GOT3 (cell line): ENCODE results near the gene IL6R.
"Not testable (repeated sequence)": the region's sequence is repeated elsewhere in the genome, so short reads cannot be mapped to it uniquely, and the experiment has no call there.

ENCODE experiments used
- DNase-seq: peaks from one replicate; lab custom pipeline; 2025; ENCODE audit warnings: mixed read lengths; lab: John Stamatoyannopoulos, UW

Gene IL6R

GRCh38 chr1:154406886-154407197, 1.7 kb downstream of the IL6R start:
- no peak for DNase-seq

DNA sequence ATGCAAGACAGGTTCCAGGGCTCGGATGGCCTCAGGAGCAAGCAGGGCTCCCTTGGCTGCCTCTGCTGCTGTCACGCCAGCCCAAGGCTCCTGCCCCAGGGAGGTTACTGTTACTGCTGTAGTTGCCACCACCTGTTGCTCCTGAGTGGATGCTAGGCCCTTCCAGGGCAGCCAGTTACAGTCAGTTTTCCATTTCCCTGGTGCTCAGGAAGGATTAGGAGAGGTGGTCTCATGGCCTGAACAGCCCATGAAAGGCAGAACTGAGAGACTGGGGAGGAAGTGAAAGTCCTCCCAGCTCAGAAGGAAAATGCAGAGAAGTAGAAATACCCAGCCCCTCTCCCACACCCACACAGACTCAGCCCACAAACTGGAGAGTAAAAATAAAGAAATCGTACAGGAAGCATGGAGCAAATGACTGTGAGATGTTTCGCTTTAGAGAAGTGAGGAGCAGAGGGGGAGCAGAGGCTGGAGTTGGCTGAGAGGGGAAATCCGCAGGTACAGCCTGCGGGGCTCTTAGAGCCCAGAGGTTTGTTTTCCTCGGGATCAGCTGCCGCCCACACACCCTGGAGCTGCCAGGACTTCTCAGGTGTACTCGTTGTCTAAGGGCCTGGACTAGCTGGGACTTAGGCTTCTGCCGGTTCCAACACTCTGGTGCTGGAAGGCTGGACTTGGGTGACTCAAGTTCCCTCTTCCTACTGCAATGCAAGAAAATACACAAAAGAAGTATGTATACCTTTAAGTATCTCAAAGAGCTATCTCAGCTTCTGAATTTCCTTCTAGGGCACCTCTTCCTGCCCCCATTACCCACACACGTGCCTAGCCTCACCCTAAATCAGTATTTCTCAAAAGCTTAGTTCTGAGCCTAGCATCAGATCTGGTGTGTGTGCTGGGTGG, 2.3 kb downstream of the IL6R start:
- no peak for DNase-seq

DNA sequence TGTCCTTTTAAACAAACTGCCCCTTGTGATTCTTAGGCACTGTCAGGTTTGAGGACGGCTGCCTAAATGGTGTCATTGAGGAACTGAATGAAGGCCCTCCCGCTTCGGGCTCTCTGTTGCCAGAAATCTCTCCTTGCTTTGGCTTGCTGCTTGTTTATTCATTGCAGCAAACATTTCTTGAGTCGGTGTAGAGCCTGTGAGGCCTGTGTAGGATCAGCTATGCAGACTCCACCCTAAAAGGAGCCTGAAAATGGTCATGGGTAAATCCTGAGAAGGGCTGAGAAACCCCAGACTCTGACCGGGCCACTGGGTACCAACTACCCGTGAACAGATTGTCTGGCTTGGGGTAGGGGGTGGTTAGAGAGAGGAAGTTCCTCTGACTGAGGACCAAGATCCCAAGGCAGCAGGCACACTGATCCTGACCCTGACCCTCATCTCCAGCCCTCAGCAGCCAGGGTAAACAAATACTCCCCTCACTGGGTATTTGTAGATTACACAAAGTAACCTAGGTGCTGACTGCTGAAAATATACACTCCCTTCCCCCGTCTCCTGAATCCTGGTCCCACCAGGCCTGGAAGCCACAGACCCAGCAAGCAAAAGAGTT, 3.1 kb downstream of the IL6R start:
- DNase-seq: no peak

DNA sequence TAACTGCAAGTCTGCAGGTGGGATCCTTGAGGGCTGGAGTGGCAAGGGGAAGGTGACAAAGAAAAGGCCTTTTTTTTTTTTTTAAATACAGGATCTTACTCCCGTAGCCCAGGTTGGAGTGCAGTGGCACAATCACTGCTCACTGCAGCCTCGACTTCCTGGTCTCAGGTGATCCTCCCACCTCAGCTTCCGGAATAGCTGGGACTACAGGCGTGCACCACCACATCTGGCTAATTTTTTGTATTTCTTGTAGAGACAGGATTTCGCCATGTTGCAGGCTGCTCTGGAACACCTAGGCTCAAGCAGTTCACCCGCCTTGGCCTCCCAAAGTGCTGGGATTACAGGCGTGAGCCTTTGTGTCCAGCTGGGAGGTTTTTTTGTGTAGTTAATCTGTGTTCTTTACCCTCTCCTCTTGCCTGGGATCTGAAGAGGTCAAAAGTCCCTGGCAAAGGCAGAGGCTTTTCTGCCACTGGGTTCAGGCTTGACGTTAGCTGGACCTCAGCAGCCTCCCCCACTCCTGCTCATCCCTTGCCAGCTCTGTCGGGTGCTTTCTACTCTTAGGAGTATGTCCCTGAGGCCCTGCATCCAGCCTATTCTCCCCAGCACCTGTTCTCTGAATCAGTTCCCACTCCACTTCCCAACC, 5.2 kb downstream of the IL6R start:
- DNase-seq: no peak

- no peak for DNase-seq
Measured at GRCh38 chr1:154411525-154411924, 6.4 kb downstream of the IL6R start.

DNA sequence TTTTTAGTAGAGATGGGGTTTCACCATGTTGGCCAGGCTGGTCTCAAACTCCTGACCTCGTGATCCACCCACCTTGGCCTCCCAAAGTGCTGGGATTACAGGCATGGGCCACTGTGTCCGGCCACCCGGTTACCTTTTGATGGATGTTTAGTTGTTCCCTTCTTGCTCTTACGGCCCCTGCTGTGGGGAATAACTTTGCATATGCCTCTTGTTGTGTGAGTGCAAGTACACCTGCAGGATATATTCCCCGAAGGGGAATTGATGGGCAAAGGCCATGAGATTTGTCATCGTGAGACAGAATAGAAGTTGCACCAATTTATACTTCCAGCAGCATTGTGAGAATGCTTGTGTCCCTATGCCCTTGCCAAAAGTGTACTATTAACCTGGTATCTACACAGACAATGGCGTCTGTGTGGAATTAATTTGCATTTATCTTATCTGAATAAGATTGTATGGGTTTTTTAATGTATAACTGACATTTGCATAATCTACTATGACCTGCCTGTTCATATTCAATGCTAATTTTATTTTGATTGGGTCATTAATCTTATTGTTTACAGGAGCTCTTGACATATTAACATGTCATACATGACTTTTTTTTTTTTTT, 8.1 kb downstream of the IL6R start:
- DNase-seq: no peak

GRCh38 chr1:154414606-154415005, 9.5 kb downstream of the IL6R start:
- DNase-seq: no peak

- no peak for DNase-seq
Measured at GRCh38 chr1:154416471-154417337, 11.6 kb downstream of the IL6R start.

DNA sequence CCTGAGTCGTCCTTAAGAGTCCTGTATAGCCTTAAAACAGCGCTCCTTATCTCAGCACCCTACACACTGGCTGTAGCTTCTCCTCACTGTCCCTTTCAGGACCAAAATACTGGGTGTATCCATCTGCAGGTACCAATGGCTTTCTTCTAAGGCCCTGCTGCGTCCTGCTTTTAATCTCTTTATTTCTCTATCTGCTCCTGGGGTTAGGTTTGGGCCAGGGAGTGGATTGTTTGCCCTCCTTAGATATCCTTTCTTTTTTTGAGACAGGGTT, 12.1 kb downstream of the IL6R start:
- no peak for DNase-seq

GRCh38 chr1:154418062-154418921, 13.1 kb downstream of the IL6R start:
- no peak for DNase-seq

GRCh38 chr1:154418923-154419619, 13.9 kb downstream of the IL6R start:
- DNase-seq: no peak

GRCh38 chr1:154419620-154420571, 14.8 kb downstream of the IL6R start:
- DNase-seq: no peak

DNA sequence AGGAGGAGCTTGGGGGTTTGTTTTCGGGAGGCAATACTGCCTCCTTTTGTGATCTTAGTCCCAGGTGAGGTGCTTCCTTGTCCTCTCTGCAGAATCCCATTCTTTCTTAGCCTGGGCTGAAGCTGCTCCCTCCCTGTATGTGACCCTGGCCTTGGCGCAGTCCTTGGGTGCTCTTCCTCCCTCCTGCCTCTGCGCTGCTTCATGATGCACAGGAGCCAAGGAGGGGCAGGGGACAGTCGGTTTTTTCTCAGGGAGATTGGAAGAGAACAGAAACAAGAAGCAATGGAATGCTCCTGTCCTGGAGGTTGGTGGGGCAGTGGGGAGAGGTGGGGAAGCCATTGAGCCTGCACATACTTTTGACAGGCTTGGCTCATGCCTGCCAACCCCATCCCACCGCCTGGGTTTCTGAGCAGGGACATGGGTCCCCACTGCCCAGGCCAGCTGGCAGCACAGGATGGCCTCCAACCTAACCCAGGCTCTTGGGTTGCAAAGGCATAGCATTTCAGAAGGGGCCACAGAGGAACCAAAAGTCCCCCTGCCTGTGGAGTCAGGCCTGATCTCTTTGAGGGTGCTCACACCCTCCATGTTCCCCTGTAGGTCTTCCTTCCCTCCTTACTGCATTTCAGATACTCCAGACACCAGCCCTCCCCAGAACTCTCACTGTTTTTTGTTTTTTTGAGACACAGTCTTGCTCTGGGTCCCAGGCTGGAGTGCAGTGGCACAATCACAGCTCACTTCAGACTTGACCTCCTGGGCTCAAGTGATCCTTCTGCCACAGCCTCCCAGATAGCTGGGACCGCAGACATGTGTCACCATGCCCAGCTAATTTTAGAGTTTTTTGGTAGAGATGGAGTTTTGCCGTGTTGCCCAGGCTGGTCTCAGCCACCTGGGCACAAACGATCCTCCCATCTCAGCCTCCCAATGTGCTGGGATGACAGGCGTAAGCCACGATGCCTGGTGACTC, 16.1 kb downstream of the IL6R start:
- DNase-seq: no peak

DNA sequence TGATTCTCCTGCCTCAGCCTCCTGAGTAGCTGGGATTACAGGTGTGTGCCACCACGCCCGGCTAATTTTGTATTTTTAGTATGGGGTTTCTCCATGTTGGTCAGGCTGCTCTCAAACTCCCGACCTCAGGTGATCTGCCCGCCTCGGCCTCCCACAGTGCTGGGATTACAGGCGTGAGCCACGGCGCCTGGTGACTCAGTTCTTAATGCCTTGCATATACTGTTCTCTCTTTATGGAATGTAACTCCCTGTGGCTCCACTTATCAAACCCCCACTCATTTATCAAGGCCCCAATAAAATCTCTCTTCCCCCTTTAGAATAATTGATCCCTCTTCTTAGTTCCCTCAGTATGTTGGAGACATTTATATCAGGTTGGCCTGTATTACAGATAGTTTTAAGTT, 16.9 kb downstream of the IL6R start:
- not testable (repeated sequence) for DNase-seq

DNA sequence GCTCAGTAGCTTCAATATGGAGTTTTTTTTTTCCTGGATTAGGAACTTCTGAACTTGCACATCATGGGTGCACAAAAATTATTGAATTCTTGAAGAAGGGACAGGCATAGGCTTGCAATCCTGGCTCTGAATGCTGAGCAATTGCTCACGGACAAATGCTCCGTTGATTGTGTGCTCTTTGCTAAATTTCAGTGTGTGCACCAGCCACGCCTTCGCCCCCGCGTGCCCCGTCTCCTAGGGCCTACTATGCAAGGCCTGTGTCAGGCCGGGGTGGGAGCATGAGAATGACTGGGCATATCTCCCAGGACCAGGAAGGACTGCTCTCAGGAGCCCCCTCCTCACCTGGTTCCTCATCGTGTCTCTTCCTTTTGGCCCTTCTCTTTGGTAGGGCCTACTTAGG, 17.4 kb downstream of the IL6R start:
- DNase-seq: no peak

- no peak for DNase-seq
Measured at GRCh38 chr1:154423304-154423987, 18.3 kb downstream of the IL6R start.

GRCh38 chr1:154423988-154424326, 18.8 kb downstream of the IL6R start:
- no peak for DNase-seq

- no peak for DNase-seq
Measured at GRCh38 chr1:154425172-154425571, 20.0 kb downstream of the IL6R start.
